GM21786 (cell line): Measurements from ENCODE around the gene ALDH7A1.

Experiments used
- ATAC-seq: cut with Tn5 transposase; IDR thresholded peaks from one replicate; pipeline ENCODE4 v1.9.1; 2021; ENCODE audit not compliant: unreplicated experiment

Gene ALDH7A1

GRCh38 chr5:126509339-126509738 lies 85.7 kb downstream of the ALDH7A1 start:
- ATAC-seq, result no peak

- ATAC-seq, result no peak
These were observed 86.1 kb downstream of the ALDH7A1 start for GRCh38 chr5:126508962-126509279.

- ATAC-seq, result no peak
These were observed 86.6 kb downstream of the ALDH7A1 start for GRCh38 chr5:126508251-126508961.

- no peak for ATAC-seq
These were observed 88.9 kb downstream of the ALDH7A1 start for GRCh38 chr5:126506079-126506478.

- ATAC-seq, result no peak
These were observed 91.4 kb downstream of the ALDH7A1 start for GRCh38 chr5:126503602-126504104.

- no peak for ATAC-seq
These were observed 93.6 kb downstream of the ALDH7A1 start for GRCh38 chr5:126501448-126501847.

GRCh38 chr5:126499853-126500342 lies 95.1 kb downstream of the ALDH7A1 start:
- peak; percentile 76 for ATAC-seq

- no peak for ATAC-seq
These were observed 95.7 kb downstream of the ALDH7A1 start for GRCh38 chr5:126499278-126499677.

GRCh38 chr5:126497506-126497905 lies 97.5 kb downstream of the ALDH7A1 start:
- no peak for ATAC-seq

- ATAC-seq, result no peak
These were observed 100.6 kb downstream of the ALDH7A1 start for GRCh38 chr5:126494393-126494792.

- ATAC-seq, result no peak
These were observed 102.1 kb downstream of the ALDH7A1 start for GRCh38 chr5:126492939-126493338.

GRCh38 chr5:126490167-126490940 lies 104.7 kb downstream of the ALDH7A1 start:
- ATAC-seq, result no peak

GRCh38 chr5:126488443-126489065 lies 106.5 kb downstream of the ALDH7A1 start:
- ATAC-seq, result no peak

GRCh38 chr5:126487596-126487995 lies 107.4 kb downstream of the ALDH7A1 start:
- no peak for ATAC-seq

- no peak for ATAC-seq
These were observed 108.7 kb downstream of the ALDH7A1 start for GRCh38 chr5:126486332-126486731.

- ATAC-seq, result no peak
These were observed 110.8 kb downstream of the ALDH7A1 start for GRCh38 chr5:126484253-126484652.

GRCh38 chr5:126483156-126483555 lies 111.9 kb downstream of the ALDH7A1 start:
- ATAC-seq, result no peak

GRCh38 chr5:126482591-126482990 lies 112.4 kb downstream of the ALDH7A1 start:
- ATAC-seq, result no peak

GRCh38 chr5:126481243-126481642 lies 113.8 kb downstream of the ALDH7A1 start:
- no peak for ATAC-seq
